HCT116 (cell line): ENCODE data around the gene INPP1.

Source experiments
- ATF3 ChIP-seq: IDR thresholded peaks from 2 replicates; pipeline ENCODE4 v1.6.1; 2012
- CBX3 ChIP-seq: IDR thresholded peaks from 2 replicates; pipeline ENCODE4 v1.6.1; 2012; ENCODE audit warnings: low read depth
- CEBPB ChIP-seq: IDR thresholded peaks from 2 replicates; pipeline ENCODE4 v1.6.1; 2012; ENCODE audit warnings: low read depth
- EZH2 ChIP-seq: fragments of 200-600 bp; sonication (generic); IDR thresholded peaks from 2 replicates; pipeline ENCODE4 v1.6.1; 2017; ENCODE audit warnings: antibody characterized with exemption, mixed run types
- EZH2phosphoT487 ChIP-seq: fragments of 200-600 bp; IDR thresholded peaks from 2 replicates; pipeline ENCODE4 v1.6.1; 2018; ENCODE audit warnings: antibody characterized with exemption, borderline replicate concordance
- FOSL1 ChIP-seq: IDR thresholded peaks from 2 replicates; pipeline ENCODE4 v1.6.1; 2012; ENCODE audit warnings: low read depth
- JUND ChIP-seq: IDR thresholded peaks from 2 replicates; pipeline ENCODE4 v1.6.1; 2012
- MAX ChIP-seq: IDR thresholded peaks from 2 replicates; pipeline ENCODE4 v1.6.1; 2012
- POLR2A ChIP-seq: IDR thresholded peaks from 2 replicates; pipeline ENCODE4 v1.7.0; 2011; ENCODE audit warnings: borderline replicate concordance; ENCODE audit not compliant: insufficient read depth, insufficient read length; ENCODE audit errors: extremely low read depth
- POLR2AphosphoS5 ChIP-seq: IDR thresholded peaks from 2 replicates; pipeline ENCODE4 v1.6.1; 2011; ENCODE audit warnings: mild to moderate bottlenecking, low read depth, low read length, moderate library complexity
- ZNF274 ChIP-seq: fragments of 200-500 bp; sonication (Bioruptor generic); IDR thresholded peaks from 2 replicates; pipeline ENCODE4 v1.6.1; 2014; ENCODE audit warnings: mild to moderate bottlenecking, low read depth, low read length, inconsistent platforms
- TF ChIP-seq, protein P1 (sequence below), 3 experiments: fragments of 200-600 bp in 1 of 3; sonication (generic) in 1 of 3; IDR thresholded peaks in 2 of 3; conservative IDR thresholded peaks in 1 of 3; 2 replicates each; pipeline ENCODE4 v1.5.1; 2012 to 2017; ENCODE audit warnings: low read depth in 2 of 3, low read length in 2 of 3, antibody characterized with exemption in 1 of 3, borderline replicate concordance in 1 of 3, control low read depth in 1 of 3, mild to moderate bottlenecking in 1 of 3, mixed read lengths in 1 of 3, mixed run types in 1 of 3, moderate library complexity in 1 of 3; ENCODE audit not compliant: insufficient read depth in 1 of 3
- TF ChIP-seq, protein P2 (sequence below): IDR thresholded peaks from 2 replicates; pipeline ENCODE4 v1.6.1; 2011; ENCODE audit warnings: mild to moderate bottlenecking, low read length, moderate library complexity; ENCODE audit not compliant: insufficient replicate concordance; ENCODE audit errors: extremely low read depth
- TF ChIP-seq, protein P3 (sequence below): IDR thresholded peaks from 2 replicates; pipeline ENCODE4 v1.6.1; 2012; ENCODE audit warnings: low read depth

GRCh38 chr2:190333928-190334327 lies 9.5 kb upstream of the INPP1 start:
- TF ChIP-seq EZH2 (no peak), ZNF274 (no peak), POLR2A (no peak), FOSL1 (no peak), POLR2AphosphoS5 (no peak), CEBPB (no peak), CBX3 (no peak), ATF3 (no peak), JUND (no peak; the same call in 1 of the 2 replicates), MAX (no peak; the same call in 1 of the 2 replicates), EZH2phosphoT487 (no peak)
- TF ChIP-seq, protein P1, sequence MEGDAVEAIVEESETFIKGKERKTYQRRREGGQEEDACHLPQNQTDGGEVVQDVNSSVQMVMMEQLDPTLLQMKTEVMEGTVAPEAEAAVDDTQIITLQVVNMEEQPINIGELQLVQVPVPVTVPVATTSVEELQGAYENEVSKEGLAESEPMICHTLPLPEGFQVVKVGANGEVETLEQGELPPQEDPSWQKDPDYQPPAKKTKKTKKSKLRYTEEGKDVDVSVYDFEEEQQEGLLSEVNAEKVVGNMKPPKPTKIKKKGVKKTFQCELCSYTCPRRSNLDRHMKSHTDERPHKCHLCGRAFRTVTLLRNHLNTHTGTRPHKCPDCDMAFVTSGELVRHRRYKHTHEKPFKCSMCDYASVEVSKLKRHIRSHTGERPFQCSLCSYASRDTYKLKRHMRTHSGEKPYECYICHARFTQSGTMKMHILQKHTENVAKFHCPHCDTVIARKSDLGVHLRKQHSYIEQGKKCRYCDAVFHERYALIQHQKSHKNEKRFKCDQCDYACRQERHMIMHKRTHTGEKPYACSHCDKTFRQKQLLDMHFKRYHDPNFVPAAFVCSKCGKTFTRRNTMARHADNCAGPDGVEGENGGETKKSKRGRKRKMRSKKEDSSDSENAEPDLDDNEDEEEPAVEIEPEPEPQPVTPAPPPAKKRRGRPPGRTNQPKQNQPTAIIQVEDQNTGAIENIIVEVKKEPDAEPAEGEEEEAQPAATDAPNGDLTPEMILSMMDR (IDR thresholded peaks at IDR 0.05 in 2 of 3, conservative IDR thresholded peaks at IDR 0.05 in 1 of 3; ENCODE audit: borderline replicate concordance in 1 of 3, insufficient read depth in 1 of 3, low read depth in 2 of 3, low read length in 2 of 3): no peak
- TF ChIP-seq, protein P2, sequence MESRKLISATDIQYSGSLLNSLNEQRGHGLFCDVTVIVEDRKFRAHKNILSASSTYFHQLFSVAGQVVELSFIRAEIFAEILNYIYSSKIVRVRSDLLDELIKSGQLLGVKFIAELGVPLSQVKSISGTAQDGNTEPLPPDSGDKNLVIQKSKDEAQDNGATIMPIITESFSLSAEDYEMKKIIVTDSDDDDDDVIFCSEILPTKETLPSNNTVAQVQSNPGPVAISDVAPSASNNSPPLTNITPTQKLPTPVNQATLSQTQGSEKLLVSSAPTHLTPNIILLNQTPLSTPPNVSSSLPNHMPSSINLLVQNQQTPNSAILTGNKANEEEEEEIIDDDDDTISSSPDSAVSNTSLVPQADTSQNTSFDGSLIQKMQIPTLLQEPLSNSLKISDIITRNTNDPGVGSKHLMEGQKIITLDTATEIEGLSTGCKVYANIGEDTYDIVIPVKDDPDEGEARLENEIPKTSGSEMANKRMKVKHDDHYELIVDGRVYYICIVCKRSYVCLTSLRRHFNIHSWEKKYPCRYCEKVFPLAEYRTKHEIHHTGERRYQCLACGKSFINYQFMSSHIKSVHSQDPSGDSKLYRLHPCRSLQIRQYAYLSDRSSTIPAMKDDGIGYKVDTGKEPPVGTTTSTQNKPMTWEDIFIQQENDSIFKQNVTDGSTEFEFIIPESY: no peak
- TF ChIP-seq, protein P3, sequence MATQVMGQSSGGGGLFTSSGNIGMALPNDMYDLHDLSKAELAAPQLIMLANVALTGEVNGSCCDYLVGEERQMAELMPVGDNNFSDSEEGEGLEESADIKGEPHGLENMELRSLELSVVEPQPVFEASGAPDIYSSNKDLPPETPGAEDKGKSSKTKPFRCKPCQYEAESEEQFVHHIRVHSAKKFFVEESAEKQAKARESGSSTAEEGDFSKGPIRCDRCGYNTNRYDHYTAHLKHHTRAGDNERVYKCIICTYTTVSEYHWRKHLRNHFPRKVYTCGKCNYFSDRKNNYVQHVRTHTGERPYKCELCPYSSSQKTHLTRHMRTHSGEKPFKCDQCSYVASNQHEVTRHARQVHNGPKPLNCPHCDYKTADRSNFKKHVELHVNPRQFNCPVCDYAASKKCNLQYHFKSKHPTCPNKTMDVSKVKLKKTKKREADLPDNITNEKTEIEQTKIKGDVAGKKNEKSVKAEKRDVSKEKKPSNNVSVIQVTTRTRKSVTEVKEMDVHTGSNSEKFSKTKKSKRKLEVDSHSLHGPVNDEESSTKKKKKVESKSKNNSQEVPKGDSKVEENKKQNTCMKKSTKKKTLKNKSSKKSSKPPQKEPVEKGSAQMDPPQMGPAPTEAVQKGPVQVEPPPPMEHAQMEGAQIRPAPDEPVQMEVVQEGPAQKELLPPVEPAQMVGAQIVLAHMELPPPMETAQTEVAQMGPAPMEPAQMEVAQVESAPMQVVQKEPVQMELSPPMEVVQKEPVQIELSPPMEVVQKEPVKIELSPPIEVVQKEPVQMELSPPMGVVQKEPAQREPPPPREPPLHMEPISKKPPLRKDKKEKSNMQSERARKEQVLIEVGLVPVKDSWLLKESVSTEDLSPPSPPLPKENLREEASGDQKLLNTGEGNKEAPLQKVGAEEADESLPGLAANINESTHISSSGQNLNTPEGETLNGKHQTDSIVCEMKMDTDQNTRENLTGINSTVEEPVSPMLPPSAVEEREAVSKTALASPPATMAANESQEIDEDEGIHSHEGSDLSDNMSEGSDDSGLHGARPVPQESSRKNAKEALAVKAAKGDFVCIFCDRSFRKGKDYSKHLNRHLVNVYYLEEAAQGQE: no peak
